HCT116 (cell line): ENCODE data around the gene UBXN10. TPM values are rescaled to one million over a fixed set of nuclear protein-coding genes. Genes with fewer than 3 reads are reported as not detected.

Experiments used
- ATF3 ChIP-seq: IDR thresholded peaks from 2 replicates; pipeline ENCODE4 v1.6.1; 2012
- CBX3 ChIP-seq: IDR thresholded peaks from 2 replicates; pipeline ENCODE4 v1.6.1; 2012; ENCODE audit warnings: low read depth
- CEBPB ChIP-seq: IDR thresholded peaks from 2 replicates; pipeline ENCODE4 v1.6.1; 2012; ENCODE audit warnings: low read depth
- CTCF ChIP-seq, 3 experiments: fragments of 200-600 bp in 1 of 3; sonication (generic) in 1 of 3; IDR thresholded peaks in 2 of 3; conservative IDR thresholded peaks in 1 of 3; 2 replicates each; pipeline ENCODE4 v1.5.1; 2012 to 2017; ENCODE audit warnings: low read depth in 2 of 3, low read length in 2 of 3, antibody characterized with exemption in 1 of 3, borderline replicate concordance in 1 of 3, control low read depth in 1 of 3, mild to moderate bottlenecking in 1 of 3, mixed read lengths in 1 of 3, mixed run types in 1 of 3, moderate library complexity in 1 of 3; ENCODE audit not compliant: insufficient read depth in 1 of 3
- EGR1 ChIP-seq: IDR thresholded peaks from 2 replicates; pipeline ENCODE4 v1.6.1; 2012; ENCODE audit warnings: low read depth
- POLR2AphosphoS5 ChIP-seq: IDR thresholded peaks from 2 replicates; pipeline ENCODE4 v1.6.1; 2011; ENCODE audit warnings: mild to moderate bottlenecking, low read depth, low read length, moderate library complexity
- SP1 ChIP-seq: IDR thresholded peaks from 2 replicates; pipeline ENCODE4 v1.6.1; 2012; ENCODE audit warnings: low read depth
- TCF7L2 ChIP-seq: IDR thresholded peaks from 2 replicates; pipeline ENCODE4 v1.7.0; 2011; ENCODE audit warnings: borderline replicate concordance, inconsistent platforms; ENCODE audit not compliant: insufficient read depth, insufficient read length; ENCODE audit errors: extremely low read depth
- ZBTB33 ChIP-seq: IDR thresholded peaks from 2 replicates; pipeline ENCODE4 v1.6.1; 2011; ENCODE audit warnings: mild to moderate bottlenecking, low read length, moderate library complexity; ENCODE audit not compliant: insufficient replicate concordance; ENCODE audit errors: extremely low read depth
- total RNA-seq: library from RNA; stranded (reverse); gene quantifications from one replicate; pipeline ENCODE4 v1.2.1, GENCODE V29; 2021; ENCODE audit not compliant: unreplicated experiment
- TF ChIP-seq, protein P1 (sequence below): IDR thresholded peaks from 2 replicates; pipeline ENCODE4 v1.6.1; 2012

UBXN10 gene
- total RNA-seq, 1 experiment from 2014 or later = not detected

DNA sequence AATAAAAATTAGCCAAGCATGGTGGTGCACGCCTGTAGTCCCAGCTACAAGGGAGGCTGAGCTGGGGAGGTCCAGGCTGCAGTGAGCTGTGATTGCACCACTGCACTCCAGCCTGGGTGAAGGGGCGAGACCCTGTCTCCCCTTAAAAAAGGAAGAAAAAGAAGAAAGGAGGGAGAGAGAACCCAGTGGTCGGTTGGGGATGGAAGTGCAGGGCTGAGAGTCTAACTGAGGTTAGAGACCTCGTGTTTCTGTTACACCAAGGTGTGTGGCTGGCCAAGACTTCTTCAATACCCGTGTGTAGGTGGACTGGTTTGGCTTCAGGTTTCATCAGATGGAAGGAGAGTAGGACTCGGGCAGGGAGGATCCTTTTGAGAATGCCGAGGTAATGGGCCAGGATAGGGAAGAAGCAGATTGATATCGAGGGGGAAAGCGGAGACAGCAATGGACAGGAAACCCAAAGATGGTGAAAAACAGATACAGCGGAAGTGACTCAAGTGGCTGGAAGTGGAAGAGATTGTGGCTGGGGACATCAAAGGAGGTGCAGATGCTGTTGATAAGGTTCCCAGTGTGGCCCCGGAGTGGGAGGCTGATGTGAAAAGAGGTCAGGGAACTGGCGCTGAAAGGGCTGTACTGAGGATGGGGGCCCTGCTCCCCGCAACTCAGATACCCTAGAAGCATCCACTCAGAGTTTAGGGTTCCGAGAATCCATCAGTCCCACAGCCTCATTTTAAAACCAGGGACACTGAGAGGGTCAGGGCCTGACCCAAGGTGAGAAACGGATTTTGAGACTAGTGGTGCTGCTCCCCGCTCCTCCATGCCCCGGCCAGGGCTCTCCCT is 681 bp upstream of the UBXN10 start (continued):
- TF ChIP-seq ZBTB33 (no peak), CTCF (IDR thresholded peaks at IDR 0.05 in 2 of 3, conservative IDR thresholded peaks at IDR 0.05 in 1 of 3; ENCODE audit: borderline replicate concordance in 1 of 3, insufficient read depth in 1 of 3, low read depth in 2 of 3, low read length in 2 of 3) (no peak), EGR1 (no peak), CBX3 (no peak), TCF7L2 (no peak), ATF3 (no peak), CEBPB (no peak), SP1 (no peak), POLR2AphosphoS5 (no peak)
- TF ChIP-seq, protein P1, sequence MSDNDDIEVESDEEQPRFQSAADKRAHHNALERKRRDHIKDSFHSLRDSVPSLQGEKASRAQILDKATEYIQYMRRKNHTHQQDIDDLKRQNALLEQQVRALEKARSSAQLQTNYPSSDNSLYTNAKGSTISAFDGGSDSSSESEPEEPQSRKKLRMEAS = no peak
